Stimulated activated CD8-positive, alpha-beta memory T cell treated with anti-CD3 and anti-CD28 coated beads, Interleukin-12 subunit alpha, Interleukin-12 subunit beta, amount 100 ng/mL, for 1 hour (primary cell): ENCODE data around the gene RGS4.
"Not testable (repeated sequence)": the region's sequence is repeated elsewhere in the genome, so short reads cannot be mapped to it uniquely, and the experiment has no call there.

Experiments used
- DNase-seq: peaks from one replicate; pipeline ENCODE4 v3.0.0-alpha.2; 2020; ENCODE audit warnings: low read depth

Gene RGS4

GRCh38 chr1:163068716-163069115, 445 bp upstream of the RGS4 start:
- DNase-seq, result no peak

GRCh38 chr1:163069655-163070277, 605 bp downstream of the RGS4 start:
- no peak for DNase-seq

- DNase-seq, result peak; percentile 4
These were observed 2.5 kb downstream of the RGS4 start for GRCh38 chr1:163071405-163072255.

GRCh38 chr1:163072658-163073057, 3.5 kb downstream of the RGS4 start:
- DNase-seq, result no peak

GRCh38 chr1:163074004-163074403, 4.8 kb downstream of the RGS4 start:
- no peak for DNase-seq

- DNase-seq, result no peak
These were observed 5.6 kb downstream of the RGS4 start for GRCh38 chr1:163074716-163075284.

GRCh38 chr1:163076044-163076443, 6.9 kb downstream of the RGS4 start:
- no peak for DNase-seq

GRCh38 chr1:163076446-163076845, 7.3 kb downstream of the RGS4 start:
- DNase-seq, result no peak

- DNase-seq, result no peak
These were observed 8.0 kb downstream of the RGS4 start for GRCh38 chr1:163076981-163077761.

- DNase-seq, result no peak
These were observed 13.8 kb downstream of the RGS4 start for GRCh38 chr1:163082971-163083370.

- DNase-seq, result no peak
These were observed 14.5 kb downstream of the RGS4 start for GRCh38 chr1:163083690-163084089.

GRCh38 chr1:163084330-163084729, 15.2 kb downstream of the RGS4 start:
- no peak for DNase-seq

GRCh38 chr1:163085041-163085903, 16.1 kb downstream of the RGS4 start:
- no peak for DNase-seq

GRCh38 chr1:163085904-163086268, 16.7 kb downstream of the RGS4 start:
- DNase-seq, result no peak

- not testable (repeated sequence) for DNase-seq
These were observed 20.0 kb downstream of the RGS4 start for GRCh38 chr1:163089117-163089516.

- no peak for DNase-seq
These were observed 21.3 kb downstream of the RGS4 start for GRCh38 chr1:163090321-163090945.

GRCh38 chr1:163093169-163093568, 24.0 kb downstream of the RGS4 start:
- no peak for DNase-seq

GRCh38 chr1:163093579-163093978, 24.4 kb downstream of the RGS4 start:
- no peak for DNase-seq

- DNase-seq, result no peak
These were observed 25.0 kb downstream of the RGS4 start for GRCh38 chr1:163094182-163094581.

GRCh38 chr1:163094589-163094988, 25.4 kb downstream of the RGS4 start:
- DNase-seq, result no peak

- DNase-seq, result no peak
These were observed 26.1 kb downstream of the RGS4 start for GRCh38 chr1:163095213-163095612.
